ENCODE data around the gene COX7B. TPM values are rescaled to one million over a fixed set of nuclear protein-coding genes. Genes with fewer than 3 reads are reported as not detected.

Gene COX7B
- polyA plus RNA-seq, 1 experiment: 351 TPM

GRCh38 chrX:77953708-77954107 lies 54.4 kb downstream of the COX7B start:
- H3K4me3 ChIP-seq (ENCODE audit: low read depth, low read length): no peak overlapping the region
- CTCF ChIA-PET: no interaction called here
- DNase-seq (ENCODE audit: low read depth): no peak
- no peaks in the 10 kb centered on the region for H3K27me3 ChIP-seq (ENCODE audit: control insufficient read depth, insufficient read depth, low read length)
- no peaks in the 10 kb centered on the region for H3K36me3 ChIP-seq (ENCODE audit: control insufficient read depth, insufficient read depth, low read length)
- TF ChIP-seq, protein P1, sequence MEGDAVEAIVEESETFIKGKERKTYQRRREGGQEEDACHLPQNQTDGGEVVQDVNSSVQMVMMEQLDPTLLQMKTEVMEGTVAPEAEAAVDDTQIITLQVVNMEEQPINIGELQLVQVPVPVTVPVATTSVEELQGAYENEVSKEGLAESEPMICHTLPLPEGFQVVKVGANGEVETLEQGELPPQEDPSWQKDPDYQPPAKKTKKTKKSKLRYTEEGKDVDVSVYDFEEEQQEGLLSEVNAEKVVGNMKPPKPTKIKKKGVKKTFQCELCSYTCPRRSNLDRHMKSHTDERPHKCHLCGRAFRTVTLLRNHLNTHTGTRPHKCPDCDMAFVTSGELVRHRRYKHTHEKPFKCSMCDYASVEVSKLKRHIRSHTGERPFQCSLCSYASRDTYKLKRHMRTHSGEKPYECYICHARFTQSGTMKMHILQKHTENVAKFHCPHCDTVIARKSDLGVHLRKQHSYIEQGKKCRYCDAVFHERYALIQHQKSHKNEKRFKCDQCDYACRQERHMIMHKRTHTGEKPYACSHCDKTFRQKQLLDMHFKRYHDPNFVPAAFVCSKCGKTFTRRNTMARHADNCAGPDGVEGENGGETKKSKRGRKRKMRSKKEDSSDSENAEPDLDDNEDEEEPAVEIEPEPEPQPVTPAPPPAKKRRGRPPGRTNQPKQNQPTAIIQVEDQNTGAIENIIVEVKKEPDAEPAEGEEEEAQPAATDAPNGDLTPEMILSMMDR (IDR thresholded peaks at IDR 0.05; ENCODE audit: insufficient read depth, low read depth, low read length): no peak
- POLR2A ChIA-PET: no interaction called here

Small RNA genes within 50 kb of the gene (small RNA-seq; reads per million reads assigned to genes)
- gene RN7SL460P (ENCODE audit: insufficient read length, low read depth, low replicate concordance): not detected

Other genes with a start within 250 kb of the COX7B start
- gene ATRX, start 113.3 kb upstream of the COX7B start, polyA plus RNA-seq (2011; rRNA removed): 20.6 and 37.2 TPM in 2 replicates
- 38.2 and 80.0 TPM in 2 replicates for gene MAGT1, start 4.0 kb upstream of the COX7B start, polyA plus RNA-seq (2011; rRNA removed)
- 2.4 and 5.2 TPM in 2 replicates for gene ATP7A, start 11.2 kb downstream of the COX7B start, polyA plus RNA-seq (2011; rRNA removed)
- gene PGAM4, start 70.2 kb downstream of the COX7B start, polyA plus RNA-seq (2011; rRNA removed): 0.48 and 0.53 TPM in 2 replicates
- gene PGK1, start 204.8 kb downstream of the COX7B start, polyA plus RNA-seq (2011; rRNA removed): 474 and 622 TPM in 2 replicates
- 11.9 and 21.1 TPM in 2 replicates for gene TAF9B, start 240.2 kb downstream of the COX7B start, polyA plus RNA-seq (2011; rRNA removed)